PC-3 (cell line): ENCODE results near the gene PDZRN3.

ENCODE experiments used
- CTCF ChIP-seq: fragments of 300-600 bp; sonication (generic); conservative IDR thresholded peaks from 2 replicates; pipeline ENCODE4 v1.5.1; 2017; ENCODE audit warnings: antibody characterized with exemption, low read depth, mild to moderate bottlenecking, low read length
- EZH2phosphoT487 ChIP-seq: fragments of 300-600 bp; sonication (generic); IDR thresholded peaks from 2 replicates; pipeline ENCODE4 v1.6.1; 2018; ENCODE audit warnings: mild to moderate bottlenecking, antibody characterized with exemption, low read length, borderline replicate concordance

- TF ChIP-seq CTCF: no peak
- no peak for TF ChIP-seq EZH2phosphoT487
Measured at GRCh38 chr3:73500321-73500720, 124.4 kb downstream of the PDZRN3 start.
